Esophagus (tissue), 2 donors: ENCODE results near the gene S100A1. TPM values are rescaled to one million over a fixed set of nuclear protein-coding genes. Genes with fewer than 3 reads are reported as not detected.
"Not testable (repeated sequence)": the region's sequence is repeated elsewhere in the genome, so short reads cannot be mapped to it uniquely, and the experiment has no call there.

Experiments used
- H3K27ac ChIP-seq, 2 donors: one replicate each; pipeline ENCODE4 v1.5.1; 2013; ENCODE audit warnings: low read depth in 2 of 2, mild to moderate bottlenecking in 2 of 2, inconsistent platforms in 1 of 2, low read length in 1 of 2, moderate library complexity in 1 of 2
- H3K27me3 ChIP-seq, 2 donors: one replicate each; pipeline ENCODE4 v1.6.1; 2013; ENCODE audit warnings: low read length in 2 of 2, control low read depth in 1 of 2, mild to moderate bottlenecking in 1 of 2; ENCODE audit not compliant: insufficient read depth in 2 of 2, control insufficient read depth in 1 of 2
- H3K36me3 ChIP-seq, 2 donors: one replicate each; pipeline ENCODE4 v1.6.1; 2013; ENCODE audit warnings: low read length in 1 of 2; ENCODE audit not compliant: control insufficient read depth in 2 of 2, insufficient read depth in 2 of 2
- H3K4me1 ChIP-seq, 2 donors: one replicate each; pipeline ENCODE4 v1.6.1; 2013; ENCODE audit warnings: low read length in 1 of 2; ENCODE audit not compliant: control insufficient read depth in 2 of 2, insufficient read depth in 2 of 2
- H3K4me3 ChIP-seq, 2 donors: one replicate each; pipeline ENCODE4 v1.5.1; 2013; ENCODE audit warnings: low read length in 2 of 2, mild to moderate bottlenecking in 2 of 2, low read depth in 1 of 2, moderate library complexity in 1 of 2
- H3K9me3 ChIP-seq, 2 donors: one replicate each; pipeline ENCODE4 v1.6.1; 2013; ENCODE audit warnings: mild to moderate bottlenecking in 2 of 2, low read depth in 1 of 2, low read length in 1 of 2, moderate library complexity in 1 of 2; ENCODE audit not compliant: control insufficient read depth in 2 of 2, insufficient read depth in 1 of 2
- WGBS, 2 donors: extraction: QIAGEN DNeasy Blood & Tissue Kit; methylation state at CpG; one replicate each; pipeline ENCODE4 v1.1.7; 2013; 5-methylcytosine and 5-hydroxymethylcytosine counted together
- polyA plus RNA-seq, 2 donors: library from polyadenylated mRNA; stranded (reverse); fragments of 200-250 nt; gene quantifications; one replicate each; pipeline ENCODE4 v1.2.3, GENCODE V29; 2013
- donor health status: healthy with polysubstance abuse.
- donor health status: Bipolar disorder and iron deficiency.

Gene S100A1
- polyA plus RNA-seq, 2 donors = 0.93 to 2.3 TPM

DNA sequence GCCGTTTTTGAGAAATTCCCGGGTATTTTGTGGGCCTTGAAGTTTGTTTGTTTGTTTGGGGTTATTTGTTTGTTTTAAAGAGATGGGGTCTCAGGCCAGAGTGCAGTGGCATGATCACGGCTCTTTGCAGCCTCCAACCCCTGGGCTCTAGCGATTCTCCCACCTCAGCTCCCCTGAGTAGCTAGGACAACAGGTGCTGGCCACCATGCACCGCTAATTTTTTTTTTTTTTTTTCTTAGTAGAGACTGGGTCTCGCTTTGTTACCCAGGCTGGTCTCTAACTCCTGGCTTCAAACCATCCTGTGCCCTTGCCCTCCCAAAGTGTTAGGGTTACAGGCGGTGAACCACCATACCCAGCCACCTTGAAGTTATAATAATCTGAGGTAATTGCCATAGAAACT lies 7.6 kb downstream of the S100A1 start:
- Histone ChIP-seq H3K9me3 (no peaks in the 10 kb centered on the region), H3K27me3 (no peaks in the 10 kb centered on the region), H3K27ac (peak overlapping the region; percentile 14 to 42), H3K36me3 (peaks cover 10 to 22% of the 10 kb centered on the region in 2 donors), H3K4me3 (peak overlapping the region in 1 of 2 donors; percentile 94), H3K4me1 (peaks cover 0 to 4% of the 10 kb centered on the region in 2 donors)
- 81 to 86% methylated on average over 7 of the region's 7 CpGs for WGBS, 2 donors

DNA sequence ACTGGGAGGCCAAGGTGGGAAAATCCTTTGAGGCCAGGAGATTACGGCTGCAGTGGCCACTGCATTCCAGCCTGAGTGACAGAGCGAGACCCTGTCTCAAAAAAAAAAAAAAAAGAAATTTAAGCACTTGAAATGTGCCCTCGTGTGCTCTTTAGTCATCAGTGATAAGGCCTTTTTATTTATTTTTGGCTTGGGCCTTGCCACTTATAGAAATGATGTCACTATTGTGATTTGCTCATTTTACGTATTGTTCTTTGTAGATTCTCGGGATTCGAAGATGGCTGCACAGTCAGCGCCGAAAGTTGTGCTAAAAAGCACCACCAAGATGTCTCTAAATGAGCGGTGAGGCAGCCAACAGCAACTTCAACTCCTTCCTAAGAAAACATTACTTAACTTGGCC lies 8.1 kb downstream of the S100A1 start:
- WGBS, 2 donors = 93 to 95% methylated on average over 9 of the region's 9 CpGs
- Histone ChIP-seq H3K4me1 (peaks cover 0 to 4% of the 10 kb centered on the region in 2 donors), H3K27ac (peak overlapping the region; percentile 14 to 42), H3K9me3 (no peaks in the 10 kb centered on the region), H3K4me3 (no peak overlapping the region), H3K36me3 (peaks cover 10 to 24% of the 10 kb centered on the region in 2 donors), H3K27me3 (no peaks in the 10 kb centered on the region)

DNA sequence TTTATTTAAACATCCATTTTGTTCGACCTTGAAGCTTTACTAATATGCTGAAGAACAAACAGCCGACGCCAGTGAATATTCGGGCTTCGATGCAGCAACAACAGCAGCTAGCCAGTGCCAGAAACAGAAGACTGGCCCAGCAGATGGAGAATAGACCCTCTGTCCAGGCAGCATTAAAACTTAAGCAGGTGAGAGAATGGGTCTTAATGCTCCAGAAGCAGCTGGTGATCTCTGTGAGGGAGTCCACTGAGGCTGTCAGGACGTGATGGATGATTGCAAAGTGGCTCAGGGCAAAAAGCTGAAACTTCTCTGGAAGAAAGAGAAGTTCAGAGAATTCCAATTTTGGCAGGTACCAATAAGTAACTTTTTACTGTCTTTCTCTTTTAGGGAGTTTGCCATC lies 10.0 kb downstream of the S100A1 start:
- no peaks in the 10 kb centered on the region for H3K9me3 ChIP-seq
- H3K27ac ChIP-seq = no peak overlapping the region
- 64 to 82% methylated on average over 6 of the region's 6 CpGs for WGBS, 2 donors
- peaks cover 21 to 34% of the 10 kb centered on the region in 2 donors for H3K36me3 ChIP-seq
- H3K4me1 ChIP-seq = peaks cover 0 to 3% of the 10 kb centered on the region in 2 donors
- no peaks in the 10 kb centered on the region for H3K27me3 ChIP-seq
- H3K4me3 ChIP-seq = no peak overlapping the region

DNA sequence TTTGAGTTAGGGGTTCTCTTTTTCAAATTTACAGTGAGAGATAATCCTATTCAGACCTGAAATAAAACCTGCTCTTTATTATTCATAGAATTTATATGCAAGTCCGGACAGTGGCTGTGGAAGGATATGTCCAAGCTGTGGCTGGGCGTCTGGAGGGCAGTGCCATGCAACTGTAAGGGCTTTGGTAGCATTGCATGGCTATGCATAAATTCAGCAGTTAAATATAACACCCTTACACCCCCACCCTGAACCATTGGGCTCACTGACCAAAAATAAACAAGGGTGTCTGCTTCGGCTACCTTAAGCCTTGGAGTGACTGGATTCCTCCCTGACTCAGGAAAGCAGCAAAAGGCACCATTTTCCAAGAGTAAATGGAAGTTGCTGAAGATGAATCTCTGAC lies 11.0 kb downstream of the S100A1 start:
- 80% methylated on average over 3 of the region's 3 CpGs for WGBS, 2 donors

GRCh38 chr1:153640213-153640612 lies 12.0 kb downstream of the S100A1 start:
- H3K4me3 ChIP-seq, H3K9me3 ChIP-seq, H3K27me3 ChIP-seq, H3K4me1 ChIP-seq: not testable (repeated sequence)
- 91 to 98% methylated on average over 5 of the region's 5 CpGs for WGBS, 2 donors
- peak overlapping the region in 1 of 2 donors; percentile 18 for H3K27ac ChIP-seq
- peaks cover 25 to 39% of the 10 kb centered on the region in 2 donors for H3K36me3 ChIP-seq

More for the DNA sequence above, 11.0 kb downstream of the S100A1 start:
- Histone ChIP-seq H3K36me3 (peaks cover 21 to 34% of the 10 kb centered on the region in 2 donors), H3K4me1 (no peaks in the 10 kb centered on the region), H3K27ac (no peak overlapping the region), H3K27me3 (no peaks in the 10 kb centered on the region), H3K9me3 (no peaks in the 10 kb centered on the region), H3K4me3 (no peak overlapping the region)

GRCh38 chr1:153640861-153641260 lies 12.6 kb downstream of the S100A1 start:
- H3K4me3 ChIP-seq = no peak overlapping the region
- H3K36me3 ChIP-seq = peaks cover 26 to 39% of the 10 kb centered on the region in 2 donors
- no peaks in the 10 kb centered on the region for H3K4me1 ChIP-seq
- H3K27me3 ChIP-seq = no peaks in the 10 kb centered on the region
- 70 to 73% methylated on average over 6 of the region's 6 CpGs for WGBS, 2 donors
- no peak overlapping the region for H3K27ac ChIP-seq
- no peaks in the 10 kb centered on the region for H3K9me3 ChIP-seq

- H3K27ac ChIP-seq = no peak overlapping the region
- H3K27me3 ChIP-seq = no peaks in the 10 kb centered on the region
- peaks cover 0 to under 1% of the 10 kb centered on the region in 2 donors for H3K4me1 ChIP-seq
- peaks cover 26 to 34% of the 10 kb centered on the region in 2 donors for H3K36me3 ChIP-seq
- WGBS, 2 donors = 83% methylated on average over 11 of the region's 11 CpGs
- no peak overlapping the region for H3K4me3 ChIP-seq
- no peaks in the 10 kb centered on the region for H3K9me3 ChIP-seq
These were observed 13.9 kb downstream of the S100A1 start for GRCh38 chr1:153642161-153642560.

GRCh38 chr1:153643100-153643499 lies 14.9 kb downstream of the S100A1 start:
- Histone ChIP-seq H3K4me1 (peaks cover 2 to 6% of the 10 kb centered on the region in 2 donors), H3K27ac (no peak overlapping the region)

GRCh38 chr1:153643816-153644215 lies 15.6 kb downstream of the S100A1 start:
- Histone ChIP-seq H3K4me1 (peaks cover 2 to 6% of the 10 kb centered on the region in 2 donors), H3K27ac (no peak overlapping the region), H3K9me3 (no peaks in the 10 kb centered on the region), H3K27me3 (no peaks in the 10 kb centered on the region), H3K36me3 (peaks cover 22 to 31% of the 10 kb centered on the region in 2 donors), H3K4me3 (no peak overlapping the region)

More at GRCh38 chr1:153643100-153643499, 14.9 kb downstream of the S100A1 start:
- H3K27me3 ChIP-seq = no peaks in the 10 kb centered on the region
- WGBS, 2 donors = 90% methylated on average over 11 of the region's 11 CpGs
- H3K9me3 ChIP-seq = no peaks in the 10 kb centered on the region
- no peak overlapping the region for H3K4me3 ChIP-seq
- peaks cover 22 to 34% of the 10 kb centered on the region in 2 donors for H3K36me3 ChIP-seq

DNA sequence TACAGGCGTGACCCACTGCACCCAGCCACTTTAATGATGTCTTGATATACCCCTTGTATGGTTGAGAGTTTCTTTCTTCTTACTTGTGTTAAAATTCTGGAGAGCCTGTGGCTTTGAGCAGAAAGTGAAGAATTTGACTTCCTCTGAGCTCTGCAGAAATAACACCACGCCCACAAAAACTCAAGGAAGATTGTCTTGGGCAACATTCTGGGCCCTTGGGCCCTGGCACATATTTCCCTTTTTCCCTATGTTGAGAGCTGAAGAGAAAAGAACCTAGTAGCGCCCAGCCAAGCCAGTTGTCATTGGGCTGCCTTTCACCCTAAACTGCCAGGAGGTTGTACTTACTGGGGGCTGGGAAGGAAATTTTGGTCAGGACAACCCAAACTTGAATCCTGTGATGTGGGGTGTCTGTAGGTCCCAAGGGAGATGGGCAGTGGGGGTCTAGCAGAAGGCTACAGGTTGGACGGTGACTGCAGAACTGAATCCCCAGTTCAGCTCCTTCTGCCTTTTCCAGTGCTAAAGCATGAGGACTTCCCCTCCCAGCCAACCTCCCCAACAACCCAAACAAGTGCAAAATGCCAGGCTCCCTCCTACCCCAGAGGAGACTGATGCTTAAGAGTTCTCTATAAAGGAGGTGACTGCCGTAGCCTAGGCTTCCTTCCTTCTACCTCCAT lies 18.6 kb downstream of the S100A1 start:
- WGBS, 2 donors = 83 to 87% methylated on average over 5 of the region's 5 CpGs
- peak overlapping the region in 1 of 2 donors; percentile 20 for H3K27ac ChIP-seq
- H3K4me1 ChIP-seq = peaks cover 6% of the 10 kb centered on the region in 2 donors
- peaks cover 14% of the 10 kb centered on the region in 2 donors for H3K36me3 ChIP-seq
- H3K4me3 ChIP-seq = no peak overlapping the region
- no peaks in the 10 kb centered on the region for H3K9me3 ChIP-seq
- H3K27me3 ChIP-seq = no peaks in the 10 kb centered on the region
